Stimulated activated CD4-positive, alpha-beta T cell treated with anti-CD3 and anti-CD28 coated beads, TNF-alpha, amount 100 ng/mL, for 1 hour (primary cell): ENCODE results near the gene NRG2.

Experiments
- DNase-seq, 3 donors: peaks; one replicate each; pipeline ENCODE4 v3.0.0-alpha.2; 2020; ENCODE audit warnings: low read depth in 3 of 3, low spot score in 1 of 3

The NRG2 gene

DNA sequence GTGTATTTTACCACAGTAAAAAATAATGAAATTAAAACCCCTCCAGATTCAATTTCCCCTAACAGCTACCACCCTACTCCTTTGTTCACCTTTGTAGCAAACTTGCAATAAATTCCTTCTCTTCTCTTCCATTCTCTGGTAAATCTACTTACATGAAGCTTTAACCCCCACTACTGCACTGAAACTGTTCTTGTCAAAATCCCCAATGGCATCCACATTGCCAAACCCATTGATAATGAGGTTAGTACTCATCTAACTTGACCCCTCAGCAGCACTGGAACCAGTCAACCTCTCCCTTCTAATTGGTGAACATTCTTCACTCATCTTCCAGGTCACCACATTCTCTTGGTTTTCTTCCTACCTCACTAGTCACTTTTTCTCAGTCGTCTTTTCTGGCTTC lies 29.6 kb downstream of the NRG2 start:
- no peak for DNase-seq

DNA sequence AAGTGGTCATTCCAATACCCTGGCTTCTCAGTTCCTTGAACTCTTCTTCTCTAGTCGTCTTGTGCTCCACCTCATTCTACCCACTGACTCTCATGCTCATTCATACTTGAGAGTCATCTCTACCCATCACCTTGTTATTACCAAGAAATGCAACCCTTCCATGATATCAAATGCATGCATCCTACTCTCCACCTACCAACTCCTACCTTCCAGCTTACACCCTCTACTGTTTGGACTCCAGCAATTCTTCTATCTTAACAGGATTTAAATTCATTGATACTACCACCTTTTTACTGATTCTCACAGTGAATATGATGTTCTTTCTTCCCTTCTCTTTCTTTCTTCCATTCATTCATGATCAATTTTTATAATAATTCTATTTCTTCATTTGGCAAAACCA lies 30.7 kb downstream of the NRG2 start:
- DNase-seq = no peak

DNA sequence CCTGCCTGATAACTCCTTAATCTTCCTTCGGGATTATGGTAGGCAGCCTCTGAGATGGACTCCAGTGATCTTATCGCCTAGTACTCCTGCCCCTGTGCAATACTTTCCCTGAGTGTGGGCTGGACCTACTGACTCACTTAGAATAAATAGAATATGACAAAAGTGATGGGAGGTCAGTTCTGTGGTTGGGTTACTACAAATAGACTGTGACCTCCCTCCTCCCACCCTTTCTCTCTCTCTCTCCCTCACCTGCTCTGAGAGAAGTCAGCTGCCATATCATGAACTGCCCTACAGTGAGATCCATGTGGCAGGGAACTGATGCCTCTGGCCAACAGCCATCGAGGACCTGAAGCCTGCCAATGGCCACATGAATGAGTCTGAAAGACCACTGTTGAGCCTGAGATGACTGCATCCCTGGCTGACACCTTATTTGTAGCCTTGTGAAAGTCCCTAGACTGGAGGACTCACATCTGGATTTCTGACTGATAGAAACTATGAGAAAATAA lies 31.7 kb downstream of the NRG2 start:
- DNase-seq = no peak

DNA sequence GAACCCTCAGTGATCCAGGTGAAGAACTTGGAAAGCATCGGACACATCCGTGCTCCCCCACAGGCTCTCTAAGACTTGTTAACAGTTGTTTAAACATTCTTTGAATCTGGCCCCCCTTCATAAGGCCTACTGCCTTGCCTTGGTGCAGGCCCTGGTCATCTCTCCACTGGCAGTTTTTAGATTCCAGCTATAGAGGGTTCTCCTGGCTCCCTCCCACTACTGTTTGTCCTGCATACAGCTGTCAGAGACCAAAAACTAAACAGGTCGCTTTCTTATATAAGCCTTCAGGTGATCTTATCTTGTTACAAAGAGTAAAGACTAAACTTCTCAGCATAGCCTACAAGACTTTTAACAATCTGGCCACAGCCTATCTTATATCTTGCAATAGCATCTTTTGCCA lies 32.3 kb downstream of the NRG2 start:
- no peak for DNase-seq

DNA sequence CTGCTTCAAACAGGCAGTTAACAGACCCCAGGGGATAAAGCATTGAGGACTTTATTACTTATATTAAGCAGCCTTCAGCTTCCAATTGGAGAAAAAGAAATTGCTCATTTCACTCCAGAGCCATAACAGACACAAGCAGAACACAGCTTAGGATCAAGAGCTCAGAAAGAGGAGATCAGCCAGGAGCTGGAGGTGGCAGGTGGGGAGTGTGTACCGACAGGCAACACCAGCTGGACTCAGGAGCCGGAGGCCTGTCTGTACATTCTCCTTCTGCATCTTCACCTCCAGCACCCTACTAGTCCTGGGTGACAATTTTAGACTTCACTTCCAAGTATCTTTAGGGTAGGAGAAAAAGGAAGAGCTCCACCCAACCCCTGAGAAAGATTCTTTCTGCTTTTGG lies 35.8 kb downstream of the NRG2 start:
- DNase-seq = no peak

DNA sequence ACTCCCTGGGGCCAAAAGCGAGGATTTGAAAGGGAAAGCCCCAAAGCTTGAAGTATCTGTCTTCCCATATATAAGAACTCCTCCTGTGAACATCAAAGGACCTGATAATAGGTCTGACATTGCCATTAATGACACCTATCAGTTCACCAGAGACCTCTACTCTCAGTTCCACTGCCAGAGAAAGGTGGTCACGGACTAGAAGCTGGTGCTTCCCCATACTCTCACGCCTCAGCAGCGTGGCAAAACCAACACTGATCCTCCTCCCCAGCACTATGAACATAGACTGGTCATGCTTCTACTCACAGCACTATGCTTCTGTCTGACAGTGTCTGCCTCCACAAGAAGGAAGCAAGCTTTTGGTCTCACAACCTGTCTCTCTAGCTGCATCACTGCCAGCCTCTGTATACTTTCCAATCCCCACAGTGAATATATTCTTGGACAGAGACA lies 37.9 kb downstream of the NRG2 start:
- DNase-seq = no peak

DNA sequence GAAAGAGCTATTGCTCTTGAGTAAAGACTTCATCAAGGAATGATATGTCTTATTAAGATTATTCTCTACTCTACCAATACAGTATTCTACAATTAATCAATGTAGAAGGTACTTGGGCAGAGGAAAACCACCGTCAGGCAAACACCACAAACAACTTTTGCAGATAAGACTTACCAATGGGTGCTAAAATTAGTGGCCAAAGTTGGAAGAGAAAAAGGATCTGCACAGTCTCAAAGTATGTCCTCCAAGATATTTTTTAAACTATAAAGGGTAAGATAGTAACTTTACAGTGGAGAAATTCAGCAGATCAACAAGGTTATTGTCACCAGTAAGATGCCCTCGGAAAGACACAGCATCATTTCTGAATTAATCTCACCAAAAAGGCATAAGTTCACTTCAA lies 38.9 kb downstream of the NRG2 start:
- DNase-seq = no peak

DNA sequence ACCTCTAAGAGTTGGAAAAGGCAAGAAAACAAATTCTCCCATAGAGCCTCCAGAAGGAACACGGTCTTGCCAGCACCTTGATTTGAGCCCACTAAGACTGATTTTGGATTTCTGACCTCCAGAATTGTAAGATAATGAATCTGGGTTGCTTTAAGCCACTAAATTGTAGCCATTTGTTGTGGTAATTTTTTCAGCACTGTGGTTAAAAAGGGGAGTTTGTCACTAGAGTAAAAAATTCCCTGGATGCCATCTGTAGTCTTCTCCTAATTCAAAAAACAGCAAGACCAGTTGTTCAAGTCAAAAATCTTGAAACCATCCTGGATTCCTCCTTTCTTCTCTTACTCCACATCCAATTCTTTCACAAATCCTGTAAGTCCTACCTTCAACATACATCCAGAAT lies 39.6 kb downstream of the NRG2 start:
- no peak for DNase-seq

DNA sequence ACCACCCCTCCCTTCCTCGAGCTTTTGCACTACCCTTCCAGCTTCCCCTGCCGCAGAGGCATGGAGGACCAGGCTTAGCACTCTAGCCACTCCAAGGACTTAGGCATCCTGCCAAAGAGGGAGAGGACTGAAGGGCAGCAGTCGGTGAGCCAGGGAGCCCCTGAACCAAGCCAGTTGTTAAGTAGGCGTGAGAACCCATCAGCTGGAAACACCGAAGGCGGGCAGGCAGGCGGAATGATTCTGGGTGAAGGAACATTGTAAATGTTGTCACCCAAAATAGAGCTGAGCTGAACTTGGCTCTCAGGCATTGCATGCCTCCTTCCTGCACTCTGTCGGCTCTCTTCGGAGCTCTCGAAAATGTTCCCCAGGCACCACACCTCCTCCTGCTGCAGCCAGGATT lies 42.8 kb downstream of the NRG2 start:
- no peak for DNase-seq

DNA sequence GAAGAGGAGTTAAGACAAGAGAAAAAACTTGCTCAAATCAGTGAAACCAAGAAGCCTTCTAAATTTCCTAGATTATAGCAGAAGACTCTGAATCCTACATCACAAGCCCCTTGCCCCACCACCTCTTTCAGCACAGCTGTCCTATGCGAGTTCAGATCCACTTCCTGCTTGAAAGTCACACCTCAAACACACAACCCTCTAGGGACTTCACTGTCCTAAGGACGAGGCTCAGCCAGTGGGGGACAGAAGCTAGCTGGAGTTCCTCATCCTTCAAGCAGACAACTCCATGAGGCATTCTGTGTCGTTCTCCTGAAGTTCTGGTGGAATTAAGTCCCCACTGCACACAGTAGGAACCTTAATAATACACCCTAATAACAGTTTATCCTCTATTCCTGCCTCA lies 44.3 kb downstream of the NRG2 start:
- no peak for DNase-seq

DNA sequence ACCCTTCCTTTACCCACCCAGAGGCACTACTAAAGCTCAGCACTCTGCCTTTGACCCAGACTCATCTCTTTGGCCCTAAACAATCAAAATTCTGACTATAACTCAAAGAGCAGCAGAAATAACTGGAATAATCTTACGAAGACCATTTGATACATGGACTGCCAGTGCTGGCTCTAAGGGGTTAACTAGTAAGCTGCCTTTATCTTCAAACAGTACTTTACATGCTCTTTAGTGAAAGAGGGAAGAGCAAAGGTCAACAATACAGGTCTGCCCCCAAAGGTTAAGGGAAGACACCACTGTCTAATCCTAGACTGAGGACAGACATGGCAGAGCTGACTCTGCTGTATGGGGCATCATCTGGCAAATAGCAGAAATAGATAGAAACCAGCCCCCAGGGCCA lies 45.8 kb downstream of the NRG2 start:
- no peak for DNase-seq

DNA sequence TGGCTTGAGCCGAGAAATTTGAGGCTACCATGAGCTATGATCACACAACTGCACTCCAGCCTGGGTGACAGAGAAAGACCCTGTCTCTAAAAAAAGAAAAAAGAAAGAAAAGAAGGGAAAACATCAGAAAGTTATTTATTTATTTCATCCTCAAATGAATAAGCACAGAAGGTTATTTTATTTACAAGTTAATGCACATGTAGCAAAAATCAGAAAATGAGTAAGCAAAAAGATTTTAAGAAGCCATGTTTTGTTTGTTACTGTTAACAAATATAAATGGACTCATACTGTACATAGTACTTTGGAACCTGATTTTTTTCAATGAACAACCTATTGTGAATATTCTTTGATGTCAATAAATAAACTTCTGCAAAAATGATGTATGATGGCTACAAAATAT lies 47.2 kb downstream of the NRG2 start:
- no peak for DNase-seq

DNA sequence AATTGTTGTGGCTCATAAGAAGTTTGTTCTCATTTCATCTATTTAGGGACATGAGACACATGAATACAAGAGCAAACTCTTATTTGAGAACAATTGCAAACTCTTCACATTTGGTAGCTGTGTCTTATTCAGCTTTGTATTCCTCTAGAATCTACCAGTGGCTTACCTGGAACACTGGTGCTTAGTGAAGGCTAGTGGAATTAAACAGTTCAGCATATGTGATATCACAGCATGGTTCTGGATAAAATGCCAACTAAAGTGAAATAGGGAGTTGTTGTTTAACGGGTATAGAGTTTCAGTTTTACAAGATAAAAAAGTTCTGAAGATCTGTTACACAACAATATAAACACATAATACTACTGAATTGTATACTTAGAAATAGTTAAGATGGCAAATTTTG lies 48.9 kb downstream of the NRG2 start:
- DNase-seq = no peak

DNA sequence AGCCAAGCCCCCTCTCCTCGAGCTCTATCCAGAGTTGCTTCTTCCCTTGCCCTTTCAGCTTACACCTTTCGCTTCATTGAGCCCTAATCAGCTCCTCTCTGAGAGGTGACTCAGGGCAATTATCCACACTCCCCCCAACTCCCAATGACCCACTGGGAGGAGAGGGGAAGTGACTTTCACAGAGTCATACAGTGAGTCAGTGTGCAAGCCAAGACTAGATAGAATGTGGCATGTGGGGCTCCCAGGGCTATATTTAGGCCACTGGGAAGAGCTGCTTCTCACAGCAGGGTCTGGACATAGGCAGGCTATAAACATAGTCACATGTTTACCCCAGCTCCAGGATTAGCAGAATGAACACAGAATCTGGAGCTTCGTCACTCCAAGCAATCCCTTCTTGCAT lies 57.4 kb downstream of the NRG2 start:
- DNase-seq = no peak

DNA sequence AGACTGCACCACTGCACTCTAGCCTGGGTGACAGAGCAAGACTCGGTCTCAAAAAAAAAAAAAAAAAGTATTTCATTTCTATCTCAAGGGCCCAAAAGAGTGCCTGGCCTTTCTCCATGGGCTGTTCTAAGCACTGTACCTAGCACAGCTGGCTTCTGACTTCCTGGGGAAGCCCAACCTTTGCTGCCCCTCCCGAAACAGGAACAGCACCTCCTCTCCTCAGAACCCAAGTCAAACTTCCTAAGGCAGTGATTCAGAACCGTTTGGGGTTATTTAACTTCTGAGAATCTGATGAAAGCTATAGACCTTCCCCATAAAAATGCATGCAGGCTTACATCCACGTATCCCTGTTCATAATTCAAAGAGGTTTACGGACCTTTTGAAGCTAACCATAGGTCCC lies 57.8 kb downstream of the NRG2 start:
- no peak for DNase-seq

DNA sequence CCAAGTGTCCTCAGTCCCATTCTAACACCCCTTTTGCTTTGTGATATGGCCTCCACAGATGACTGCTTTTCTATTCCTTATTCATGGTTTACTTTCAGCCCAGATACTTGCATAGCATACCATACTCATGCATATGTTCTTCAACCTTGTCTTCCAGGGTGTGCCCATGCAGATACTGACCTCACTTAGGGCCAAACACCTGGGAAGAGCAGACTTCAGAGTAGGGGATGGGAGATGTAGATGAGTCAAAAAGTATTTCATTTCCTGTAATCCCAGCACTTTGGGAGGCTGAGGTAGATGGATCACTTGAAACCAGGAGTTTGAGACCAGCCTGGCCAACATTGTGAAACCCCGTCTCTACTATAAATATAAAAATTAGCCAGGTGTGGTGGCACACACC lies 58.3 kb downstream of the NRG2 start:
- DNase-seq = no peak

DNA sequence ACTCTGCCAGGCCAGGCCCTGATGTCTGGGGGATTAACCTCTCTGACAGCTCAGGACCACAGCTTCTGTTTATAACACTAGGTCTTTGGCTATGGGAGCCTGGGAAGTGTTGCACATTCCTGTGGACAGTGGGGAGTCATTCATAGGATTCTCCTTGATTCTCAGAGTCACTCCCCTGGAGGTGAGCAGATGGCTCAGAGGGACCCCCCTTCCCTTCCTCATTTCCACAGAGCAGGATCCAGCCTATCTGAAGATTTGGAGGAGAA lies 60.2 kb downstream of the NRG2 start:
- DNase-seq = no peak

DNA sequence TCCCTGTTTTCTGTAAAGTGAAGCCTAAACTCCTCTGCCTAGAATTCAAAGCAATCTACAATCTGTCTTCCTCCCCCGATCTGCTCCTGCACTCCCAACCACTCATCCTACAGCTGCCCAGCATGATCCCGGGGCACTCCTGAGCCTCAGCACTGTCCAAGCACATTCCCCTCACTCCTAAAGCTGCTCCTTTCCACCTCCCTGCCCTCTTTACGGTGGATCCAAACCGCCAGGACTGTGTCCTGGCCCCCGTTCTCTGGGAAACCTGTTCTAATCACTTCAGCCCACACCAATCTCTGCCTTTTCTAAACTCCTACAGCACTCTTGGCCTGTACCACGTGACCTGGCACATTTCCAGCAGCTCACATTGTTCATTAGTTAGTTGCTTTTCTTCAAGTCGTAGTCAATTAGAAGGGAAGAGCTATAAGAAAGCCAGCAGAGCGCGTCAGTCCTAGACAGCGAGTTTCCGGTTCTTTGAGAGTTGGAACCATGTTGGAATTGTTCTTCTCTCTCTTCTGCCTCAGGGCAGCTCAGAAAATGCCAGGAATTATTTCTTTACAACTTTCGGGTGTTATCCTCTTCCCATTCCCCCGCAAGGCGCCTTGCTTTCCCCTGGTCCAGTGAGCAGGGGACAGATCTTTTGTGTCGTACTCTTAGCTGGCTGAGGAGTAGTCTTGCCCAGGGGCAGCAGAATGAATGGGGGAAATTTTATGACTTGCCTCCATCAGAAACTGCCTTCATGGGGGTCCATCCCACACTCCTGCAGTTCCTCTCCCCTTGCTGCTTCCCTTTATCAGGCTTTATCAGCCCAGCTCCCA lies 60.7 kb downstream of the NRG2 start:
- DNase-seq = no peak

DNA sequence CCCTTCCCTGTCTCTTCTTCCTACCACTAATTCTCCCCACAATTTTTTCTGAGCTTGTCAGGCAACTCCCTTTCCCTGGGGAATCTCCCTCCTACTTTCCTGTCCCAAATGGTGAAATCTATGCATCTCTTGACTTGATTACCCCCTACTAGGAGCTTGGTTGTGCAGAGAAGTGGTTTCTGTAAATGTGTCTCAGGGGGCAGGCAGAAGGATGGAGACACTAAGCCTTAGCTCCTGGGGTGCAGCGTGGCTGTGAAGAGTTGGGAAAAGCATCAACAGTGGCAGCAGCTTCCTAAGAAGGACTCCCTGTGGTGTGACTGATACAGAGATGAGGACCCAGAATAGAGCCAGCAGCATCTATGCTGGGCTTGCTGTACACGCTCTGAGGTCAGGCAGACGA lies 62.3 kb downstream of the NRG2 start:
- DNase-seq = no peak

DNA sequence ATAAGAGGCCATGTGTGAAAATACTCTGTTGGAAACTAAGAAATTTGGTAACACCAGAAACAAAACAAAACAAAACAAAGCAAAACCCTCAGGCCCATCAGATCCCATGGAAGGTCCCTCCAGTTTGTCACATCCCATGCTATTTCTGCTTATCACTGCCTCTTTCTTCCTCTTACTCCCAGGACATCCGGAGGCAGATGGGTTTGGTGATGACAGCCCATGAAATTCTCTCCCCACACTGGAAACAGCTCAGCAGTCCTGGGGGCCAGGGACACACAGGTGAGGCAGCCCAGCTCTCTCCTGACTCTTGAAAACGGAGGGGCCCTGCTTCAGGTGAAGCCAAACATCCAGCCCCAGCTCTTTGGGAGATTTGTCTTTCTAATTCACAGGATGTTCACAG lies 63.2 kb downstream of the NRG2 start:
- DNase-seq = no peak

DNA sequence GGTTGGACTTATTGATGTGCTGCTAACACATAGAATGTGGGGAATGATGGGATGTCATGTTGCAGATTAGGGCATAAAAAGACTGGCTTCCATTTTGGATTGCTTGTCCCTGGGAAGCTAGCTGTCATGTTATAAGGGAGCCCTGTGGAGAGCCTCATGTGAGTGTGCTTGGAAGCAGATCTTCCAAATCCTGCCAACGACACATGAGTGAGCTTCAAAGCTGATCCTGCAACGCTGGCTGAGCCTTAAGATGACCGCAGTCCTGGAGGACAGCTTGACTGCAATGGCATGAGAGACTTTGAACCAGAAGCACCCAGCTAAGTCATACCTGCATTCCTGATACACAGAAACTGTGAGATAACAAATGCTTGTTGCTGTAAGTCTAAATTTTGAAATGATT lies 63.6 kb downstream of the NRG2 start:
- no peak for DNase-seq

DNA sequence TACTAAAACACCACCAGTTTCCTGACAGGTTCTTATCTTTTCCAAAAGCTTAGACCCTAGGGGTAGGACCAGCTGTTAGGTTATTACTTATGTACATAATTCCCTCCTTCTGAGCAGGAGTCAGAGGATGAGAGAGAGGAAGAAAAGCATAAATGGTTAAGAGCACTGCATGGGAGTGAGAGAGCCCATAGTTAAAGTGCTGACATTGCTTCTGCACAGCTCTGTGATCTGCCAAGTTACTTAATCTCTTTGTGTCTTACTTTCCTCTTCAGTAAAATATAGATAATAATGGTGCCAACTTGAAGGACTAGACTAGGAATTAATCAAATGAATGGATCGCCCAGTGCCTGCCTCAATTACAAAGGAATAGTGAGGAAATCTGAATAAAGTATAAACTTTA lies 66.4 kb downstream of the NRG2 start:
- no peak for DNase-seq

DNA sequence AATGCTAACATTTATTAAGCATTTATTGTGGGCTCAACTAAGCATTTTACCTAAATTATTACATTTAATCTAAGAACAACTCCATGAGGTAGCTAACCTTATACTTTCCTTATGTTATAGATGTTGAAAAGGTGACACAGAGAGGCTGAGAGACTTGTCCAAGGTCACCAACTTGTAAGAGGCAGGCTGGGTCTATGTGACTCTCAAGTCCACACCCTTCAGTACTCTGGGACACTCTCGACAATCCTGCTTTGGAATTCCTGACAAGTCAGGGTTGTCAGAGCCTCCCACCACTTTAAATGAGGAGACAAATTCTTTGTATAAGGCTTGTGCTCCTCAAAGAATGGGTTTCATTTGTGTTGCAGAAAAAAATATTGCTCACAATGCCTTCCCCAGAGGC lies 67.2 kb downstream of the NRG2 start:
- DNase-seq = no peak

DNA sequence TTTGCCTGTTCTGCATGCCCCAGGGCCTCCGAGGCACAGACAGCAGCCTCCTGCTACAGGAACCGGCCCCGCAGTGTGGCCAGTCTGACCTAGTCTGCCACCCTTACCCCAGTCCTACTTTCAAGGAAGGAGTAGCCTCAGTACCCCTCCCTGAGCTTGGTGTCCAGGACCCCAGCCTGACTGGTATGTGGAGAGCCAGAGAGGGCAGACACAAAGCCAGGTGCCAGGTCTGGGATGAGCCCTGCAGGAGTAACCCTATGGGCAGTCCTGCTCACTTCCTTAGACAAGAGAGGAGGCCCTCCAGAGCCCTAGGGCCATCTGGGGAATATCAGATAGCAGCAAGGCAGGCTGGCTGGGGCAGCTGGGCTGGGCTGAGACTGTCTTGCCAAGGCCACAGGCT lies 67.8 kb downstream of the NRG2 start:
- no peak for DNase-seq
